K562 (cell line): ENCODE data around the gene PRR7. TPM values are rescaled to one million over a fixed set of nuclear protein-coding genes. Genes with fewer than 3 reads are reported as not detected.

Experiments used
- ATAC-seq: fragments of 200-7000 bp; cut with Tn5 transposase; 3 replicates; pipeline ENCODE4 v1.9.1; 2020; ENCODE audit warnings: moderate library complexity
- BruUV-seq: library from RNA; stranded (reverse); fragments of 400-500 nt; replicated peaks from 2 replicates; lab custom pipeline; 2021; lab: Mats Ljungman, UMichigan
- CTCF ChIA-PET: fragments of 300-600 bp; formaldehyde crosslinking; extraction: SDS; loops from one replicate; lab custom pipeline; 2021; ENCODE audit warnings: low intra/inter-chr PET ratio; lab: Yijun Ruan, JAX
- POLR2A ChIA-PET: fragments of 300-600, 350-650 bp; sonication (Branson Sonifier 250); formaldehyde crosslinking; extraction: SDS; loops from one replicate; lab custom pipeline; 2021; ENCODE audit warnings: antibody characterized with exemption, inconsistent platforms; lab: Yijun Ruan, JAX
- DNase-seq, 4 experiments: peaks; one replicate each; pipeline versions ENCODE4 v3.0.0 to v3.0.0-alpha.2; 2011 to 2018; ENCODE audit warnings: low spot score in 3 of 4, mixed read lengths in 3 of 4; ENCODE audit errors: extremely low read depth in 1 of 4
- FAIRE-seq: peaks from 2 replicates; lab custom pipeline; 2011; peaks lifted over from hg19 to GRCh38; lab: Jason Lieb, UNC
- H2AFZ ChIP-seq: 2 replicates; pipeline ENCODE4 v1.6.0; 2011; ENCODE audit warnings: low read depth, low read length, control low read depth, inconsistent platforms
- H3K27ac ChIP-seq: fragments of 200-600 bp; 3 replicates; pipeline ENCODE4 v1.8.0; 2011; ENCODE audit warnings: low read depth, mild to moderate bottlenecking, control low read depth, inconsistent platforms, low read length, moderate library complexity, mixed read lengths; ENCODE audit errors: extremely low read depth
- H3K27me3 ChIP-seq, 2 experiments: fragments of 300-600 bp in 1 of 2; 2 replicates in 1 of 2; 3 replicates in 1 of 2; pipeline versions ENCODE4 v1.6.0 to v1.8.0; 2011; ENCODE audit warnings: inconsistent platforms in 2 of 2, low read length in 2 of 2, mild to moderate bottlenecking in 1 of 2, mixed read lengths in 1 of 2, moderate library complexity in 1 of 2; ENCODE audit not compliant: control insufficient read depth in 2 of 2, insufficient read depth in 2 of 2
- H3K36me3 ChIP-seq: fragments of 300-600 bp; 3 replicates; pipeline ENCODE4 v1.8.0; 2011; ENCODE audit warnings: mild to moderate bottlenecking, low read length, inconsistent platforms; ENCODE audit not compliant: control insufficient read depth, insufficient read depth
- H3K4me1 ChIP-seq, 2 experiments: fragments of 200-600 bp in 1 of 2; replicated peaks in 1 of 2; 2 replicates in 1 of 2; 3 replicates in 1 of 2; pipeline versions ENCODE4 v1.5.1 to v1.8.0; 2011; ENCODE audit warnings: inconsistent platforms in 2 of 2, low read length in 2 of 2, mild to moderate bottlenecking in 1 of 2, mixed read lengths in 1 of 2, moderate library complexity in 1 of 2; ENCODE audit not compliant: control insufficient read depth in 2 of 2, insufficient read depth in 2 of 2
- H3K4me2 ChIP-seq: 2 replicates; pipeline ENCODE4 v1.6.1; 2011; ENCODE audit warnings: low read length, control low read depth, inconsistent platforms, mixed read lengths; ENCODE audit not compliant: insufficient read depth
- H3K4me3 ChIP-seq: fragments of 200-600 bp; sonication (generic), shearing (Covaris generic); 2 replicates; pipeline ENCODE4 v1.5.1; 2016; ENCODE audit warnings: control low read depth, inconsistent platforms
- H3K79me2 ChIP-seq: fragments of 200-600 bp; 3 replicates; pipeline ENCODE4 v1.8.0; 2011; ENCODE audit warnings: low read length, inconsistent platforms; ENCODE audit not compliant: control insufficient read depth, insufficient read depth
- H3K9ac ChIP-seq, 2 experiments: 2 replicates each; pipeline versions ENCODE4 v1.6.0 to v1.6.1; 2011; ENCODE audit warnings: low read depth in 2 of 2, low read length in 2 of 2, control low read depth in 1 of 2, inconsistent platforms in 1 of 2, mild to moderate bottlenecking in 1 of 2, mixed read lengths in 1 of 2; ENCODE audit not compliant: insufficient read depth in 1 of 2
- H3K9me1 ChIP-seq: one replicate; pipeline ENCODE4 v1.6.0; 2011; ENCODE audit warnings: inconsistent platforms, mild to moderate bottlenecking, low read length, moderate library complexity; ENCODE audit not compliant: control insufficient read depth, insufficient read depth
- H3K9me3 ChIP-seq: replicated peaks from 2 replicates; pipeline ENCODE4 v1.5.1; 2011; ENCODE audit warnings: low read depth, low read length, inconsistent platforms; ENCODE audit not compliant: control insufficient read depth, insufficient read depth
- H4K20me1 ChIP-seq: replicated peaks from 2 replicates; pipeline ENCODE4 v1.6.1; 2011; ENCODE audit warnings: low read length, inconsistent platforms, mixed read lengths; ENCODE audit not compliant: control insufficient read depth, insufficient read depth
- ARID1B ChIP-seq: fragments of 450-650 bp; IDR thresholded peaks from 2 replicates; pipeline ENCODE4 v1.6.1; 2016; ENCODE audit warnings: antibody characterized with exemption, mild to moderate bottlenecking, inconsistent platforms
- ARNT ChIP-seq, 2 experiments: fragments of 450-650 bp; IDR thresholded peaks; 2 replicates each; pipeline ENCODE4 v1.6.1; 2016; ENCODE audit warnings: mild to moderate bottlenecking in 1 of 2
- ATF7 ChIP-seq: fragments of 450-650 bp; IDR thresholded peaks from 2 replicates; pipeline ENCODE4 v1.7.1; 2014; ENCODE audit warnings: mild to moderate bottlenecking, moderate library complexity
- DACH1 ChIP-seq: fragments of 450-650 bp; IDR thresholded peaks from 2 replicates; pipeline ENCODE4 v1.6.1; 2018; ENCODE audit not compliant: partially characterized antibody
- FOXM1 ChIP-seq, 2 experiments: fragments of 450-650 bp in 1 of 2; sonication (generic) in 1 of 2; formaldehyde crosslinking in 1 of 2; IDR thresholded peaks; 2 replicates each; pipeline versions ENCODE4 v1.6.1 to v1.9.0; 2017 to 2022; ENCODE audit warnings: low read depth in 2 of 2, mild to moderate bottlenecking in 2 of 2, missing genetic modification reagents in 1 of 2, moderate library complexity in 1 of 2
- GATA2 ChIP-seq: sonication (generic); formaldehyde crosslinking; IDR thresholded peaks from 2 replicates; pipeline ENCODE4 v1.4.0; 2020; ENCODE audit warnings: mild to moderate bottlenecking, missing genetic modification reagents
- KHSRP ChIP-seq: fragments of 450-650 bp; IDR thresholded peaks from 2 replicates; pipeline ENCODE4 v1.6.1; 2017
- PHF20 ChIP-seq: fragments of 450-650 bp; IDR thresholded peaks from 2 replicates; pipeline ENCODE4 v1.6.1; 2018; ENCODE audit not compliant: partially characterized antibody
- SMARCA4 ChIP-seq: fragments of 450-650 bp; IDR thresholded peaks from 2 replicates; pipeline ENCODE4 v1.6.1; 2016
- SMARCE1 ChIP-seq: fragments of 450-650 bp; IDR thresholded peaks from 2 replicates; pipeline ENCODE4 v1.7.1; 2016; ENCODE audit warnings: mild to moderate bottlenecking
- STAG1 ChIP-seq: sonication (generic); formaldehyde crosslinking; IDR thresholded peaks from 2 replicates; pipeline ENCODE4 v1.5.0; 2020; ENCODE audit warnings: missing genetic modification reagents, borderline replicate concordance
- ZNF589 ChIP-seq: fragments of 200-800 bp; sonication (Bioruptor generic); IDR thresholded peaks from 2 replicates; pipeline ENCODE4 v1.6.1; 2016; ENCODE audit warnings: low read depth, missing genetic modification characterization, missing compliant biosample characterization
- WGBS: fragments of 100-300 bp; shearing (Covaris generic); methylation state at CpG from one replicate; pipeline ENCODE4 v1.1.6; 2016; ENCODE audit warnings: low coverage, mixed read lengths; ENCODE audit not compliant: insufficient coverage; ENCODE audit errors: missing lambda C conversion rate; 5-methylcytosine and 5-hydroxymethylcytosine counted together
- in situ Hi-C: fragments of 300-500 bp; cut with MboI; formaldehyde crosslinking; loops from 4 replicates; pipeline ENCODE4 v1.15.0; 2018; ENCODE audit warnings: inconsistent platforms, mixed read lengths
- intact Hi-C: fragments of 100-400 bp; cut with micrococcal nuclease; formaldehyde crosslinking; loops from 2 replicates; pipeline ENCODE4 v1.14.2; 2022
- polyA plus RNA-seq, 8 experiments: library from polyadenylated mRNA; depleted of rRNA in 4 of 8; stranded (reverse) in 5 of 8; unstranded in 3 of 8; fragments of >200 nt; fragmentation: Nextera tagmentation in 2 of 8; fragmentation: Illumina TruSeq in 1 of 8; extraction: Ambion mirVana in 2 of 8; extraction: Trizol in 1 of 8; gene quantifications; 2 replicates each; pipeline versions ENCODE4 v1.2.1 to v1.2.3, GENCODE V29; 2011 to 2014; ENCODE audit warnings: inconsistent platforms in 1 of 8, missing spikeins in 1 of 8
- total RNA-seq, 7 experiments: library from RNA; depleted of rRNA in 6 of 7; stranded (reverse); fragments of >200 nt in 6 of 7; fragmentation: Illumina TruSeq in 2 of 7; extraction: Trizol in 2 of 7; gene quantifications; 2 replicates each; pipeline versions ENCODE4 v1.2.1 to v1.2.3, GENCODE V29; 2011 to 2021; ENCODE audit warnings: low replicate concordance in 1 of 7
- TF ChIP-seq, protein P1 (sequence below): fragments of 200-800 bp; sonication (Bioruptor generic); IDR thresholded peaks from 2 replicates; pipeline ENCODE4 v1.6.1; 2017; ENCODE audit warnings: missing genetic modification characterization, missing compliant biosample characterization
- TF ChIP-seq, protein P2 (sequence below): sonication (generic); formaldehyde crosslinking; IDR thresholded peaks from 2 replicates; pipeline ENCODE4 v1.8.0; 2023; ENCODE audit warnings: mild to moderate bottlenecking, missing genetic modification reagents
- TF ChIP-seq, protein P3 (sequence below), 3 experiments: fragments of 200-800 bp in 1 of 3; fragments of 250-450 bp in 1 of 3; fragments of 450-650 bp in 1 of 3; sonication (Bioruptor Pico) in 1 of 3; sonication (Bioruptor generic) in 1 of 3; formaldehyde crosslinking in 1 of 3; IDR thresholded peaks; 2 replicates each; pipeline versions ENCODE4 v1.6.1 to v1.8.0; 2016 to 2022; ENCODE audit warnings: mild to moderate bottlenecking in 2 of 3, missing genetic modification characterization in 2 of 3, missing compliant biosample characterization in 1 of 3, moderate library complexity in 1 of 3

PRR7 gene
- total and polyA plus RNA-seq, 9 of the 15 experiments (the other 6 are each of a cell fraction or from before 2014, with no cell fraction given), result 0.80 to 11.3 (median 10.4) TPM; not detected in 4

DNA sequence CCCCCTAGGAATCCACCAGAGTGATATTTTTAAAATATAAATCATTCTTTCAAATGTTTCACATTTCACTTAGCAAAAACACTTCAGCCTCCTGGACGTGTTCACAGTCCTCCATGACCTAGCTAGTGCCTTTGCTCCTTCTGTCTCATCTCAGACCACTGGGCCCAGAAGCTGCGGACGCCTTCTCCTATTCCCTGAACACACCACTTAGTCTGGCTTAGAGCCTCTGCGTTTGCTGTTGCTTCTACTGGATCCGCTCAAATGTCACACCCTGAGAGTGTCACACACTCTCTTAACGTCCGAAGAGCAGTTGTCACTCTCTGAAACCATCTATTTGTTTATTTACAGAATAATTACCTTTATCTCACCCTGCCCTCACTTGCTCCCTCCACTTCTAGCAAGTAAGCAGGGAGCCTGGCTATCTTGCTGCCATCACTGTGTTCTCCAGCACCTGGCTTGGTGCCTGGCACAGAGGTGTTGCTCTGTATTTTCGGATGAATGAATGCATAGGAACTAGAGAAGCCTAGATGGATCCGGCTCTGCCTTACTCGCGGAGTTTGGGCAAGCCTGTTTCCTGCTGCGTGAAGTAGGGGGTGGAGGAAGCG lies 21.3 kb upstream of the PRR7 start:
- Histone ChIP-seq H3K9ac (peak overlapping the region; percentile 80 to 90), H3K9me3 (no peaks in the 10 kb centered on the region), H3K4me3 (peak overlapping the region; percentile 51), H3K9me1 (no peaks in the 10 kb centered on the region), H3K27me3 (no peaks in the 10 kb centered on the region), H4K20me1 (peaks cover 22% of the 10 kb centered on the region; the same call in 1 of the 2 replicates), H2AFZ (peak overlapping the region; percentile 95), H3K36me3 (peaks cover 31% of the 10 kb centered on the region; the same call in 2 of the 3 replicates), H3K4me1 (peaks cover 33 to 46% of the 10 kb centered on the region in 2 experiments), H3K27ac (peak overlapping the region; percentile 91), H3K4me2 (peak overlapping the region; percentile 94), H3K79me2 (peaks cover 37% of the 10 kb centered on the region)
- 25% methylated on average over 13 of the region's 13 CpGs for WGBS
- intact Hi-C loops (no loop called here), in situ Hi-C loops (no loop called here)
- DNase-seq, result no peak
- peak; percentile 77 for FAIRE-seq
- POLR2A ChIA-PET, result interaction anchor here (0.5 to 10.8 kb wide), 6 partner anchors 7 to 54 kb away, joined by 3 to 210 read pairs (median 8); partner anchors contain the start of genes F12 and PRR7
- BruUV-seq, result no TSS peak
- no peak for ATAC-seq
- CTCF ChIA-PET, result no interaction called here
- TF ChIP-seq PHF20, result no peak
- peak; percentile 81; the same call in 1 of the 2 replicates for TF ChIP-seq ZNF589 (CRISPR knock-in tag)
- no peak for TF ChIP-seq FOXM1 (IDR thresholded peaks at IDR 0.05; ENCODE audit: low read depth)
- TF ChIP-seq FOXM1 (CRISPR knock-in tag; IDR thresholded peaks at IDR 0.05; ENCODE audit: low read depth), result no peak
- TF ChIP-seq SMARCA4, result peak; percentile 43; the same call in 1 of the 2 replicates
- TF ChIP-seq DACH1, result no peak
- TF ChIP-seq ARNT (IDR thresholded peaks at IDR 0.05), result peak in 1 of 2 experiments; percentile 35; a peak in 1 of 4 replicates
- TF ChIP-seq GATA2 (CRISPR knock-in tag), result 0 out of 2 replicates have a peak, but pooled peaks have one; percentile 12
- no peak for TF ChIP-seq KHSRP
- TF ChIP-seq, protein P1, sequence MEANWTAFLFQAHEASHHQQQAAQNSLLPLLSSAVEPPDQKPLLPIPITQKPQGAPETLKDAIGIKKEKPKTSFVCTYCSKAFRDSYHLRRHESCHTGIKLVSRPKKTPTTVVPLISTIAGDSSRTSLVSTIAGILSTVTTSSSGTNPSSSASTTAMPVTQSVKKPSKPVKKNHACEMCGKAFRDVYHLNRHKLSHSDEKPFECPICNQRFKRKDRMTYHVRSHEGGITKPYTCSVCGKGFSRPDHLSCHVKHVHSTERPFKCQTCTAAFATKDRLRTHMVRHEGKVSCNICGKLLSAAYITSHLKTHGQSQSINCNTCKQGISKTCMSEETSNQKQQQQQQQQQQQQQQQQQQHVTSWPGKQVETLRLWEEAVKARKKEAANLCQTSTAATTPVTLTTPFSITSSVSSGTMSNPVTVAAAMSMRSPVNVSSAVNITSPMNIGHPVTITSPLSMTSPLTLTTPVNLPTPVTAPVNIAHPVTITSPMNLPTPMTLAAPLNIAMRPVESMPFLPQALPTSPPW, result no peak
- TF ChIP-seq SMARCE1, result 0 out of 2 replicates have a peak, but pooled peaks have one; percentile 61
- TF ChIP-seq, protein P2, sequence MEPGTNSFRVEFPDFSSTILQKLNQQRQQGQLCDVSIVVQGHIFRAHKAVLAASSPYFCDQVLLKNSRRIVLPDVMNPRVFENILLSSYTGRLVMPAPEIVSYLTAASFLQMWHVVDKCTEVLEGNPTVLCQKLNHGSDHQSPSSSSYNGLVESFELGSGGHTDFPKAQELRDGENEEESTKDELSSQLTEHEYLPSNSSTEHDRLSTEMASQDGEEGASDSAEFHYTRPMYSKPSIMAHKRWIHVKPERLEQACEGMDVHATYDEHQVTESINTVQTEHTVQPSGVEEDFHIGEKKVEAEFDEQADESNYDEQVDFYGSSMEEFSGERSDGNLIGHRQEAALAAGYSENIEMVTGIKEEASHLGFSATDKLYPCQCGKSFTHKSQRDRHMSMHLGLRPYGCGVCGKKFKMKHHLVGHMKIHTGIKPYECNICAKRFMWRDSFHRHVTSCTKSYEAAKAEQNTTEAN (CRISPR knock-in tag), result no peak; the same call in 1 of the 2 replicates
- TF ChIP-seq, protein P3, sequence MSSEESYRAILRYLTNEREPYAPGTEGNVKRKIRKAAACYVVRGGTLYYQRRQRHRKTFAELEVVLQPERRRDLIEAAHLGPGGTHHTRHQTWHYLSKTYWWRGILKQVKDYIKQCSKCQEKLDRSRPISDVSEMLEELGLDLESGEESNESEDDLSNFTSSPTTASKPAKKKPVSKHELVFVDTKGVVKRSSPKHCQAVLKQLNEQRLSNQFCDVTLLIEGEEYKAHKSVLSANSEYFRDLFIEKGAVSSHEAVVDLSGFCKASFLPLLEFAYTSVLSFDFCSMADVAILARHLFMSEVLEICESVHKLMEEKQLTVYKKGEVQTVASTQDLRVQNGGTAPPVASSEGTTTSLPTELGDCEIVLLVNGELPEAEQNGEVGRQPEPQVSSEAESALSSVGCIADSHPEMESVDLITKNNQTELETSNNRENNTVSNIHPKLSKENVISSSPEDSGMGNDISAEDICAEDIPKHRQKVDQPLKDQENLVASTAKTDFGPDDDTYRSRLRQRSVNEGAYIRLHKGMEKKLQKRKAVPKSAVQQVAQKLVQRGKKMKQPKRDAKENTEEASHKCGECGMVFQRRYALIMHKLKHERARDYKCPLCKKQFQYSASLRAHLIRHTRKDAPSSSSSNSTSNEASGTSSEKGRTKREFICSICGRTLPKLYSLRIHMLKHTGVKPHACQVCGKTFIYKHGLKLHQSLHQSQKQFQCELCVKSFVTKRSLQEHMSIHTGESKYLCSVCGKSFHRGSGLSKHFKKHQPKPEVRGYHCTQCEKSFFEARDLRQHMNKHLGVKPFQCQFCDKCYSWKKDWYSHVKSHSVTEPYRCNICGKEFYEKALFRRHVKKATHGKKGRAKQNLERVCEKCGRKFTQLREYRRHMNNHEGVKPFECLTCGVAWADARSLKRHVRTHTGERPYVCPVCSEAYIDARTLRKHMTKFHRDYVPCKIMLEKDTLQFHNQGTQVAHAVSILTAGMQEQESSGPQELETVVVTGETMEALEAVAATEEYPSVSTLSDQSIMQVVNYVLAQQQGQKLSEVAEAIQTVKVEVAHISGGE (CRISPR knock-in tag; IDR thresholded peaks at IDR 0.05), result 0 out of 6 replicates have a peak, but pooled peaks of 1 of the 3 experiments have one; percentile 11
- no peak for TF ChIP-seq STAG1
- no peak for TF ChIP-seq ATF7
- TF ChIP-seq ARID1B, result peak; percentile 60; the same call in 1 of the 2 replicates
